Testis (tissue), 2 donors: ENCODE measurements around the gene TUBB2B.

Experiments
- POLR2A ChIP-seq: fragments of 450-650 bp; IDR thresholded peaks from one replicate; pipeline ENCODE4 v1.6.1; 2017; ENCODE audit warnings: antibody characterized with exemption, mild to moderate bottlenecking, moderate library complexity
- TF ChIP-seq, protein P1 (sequence below), 3 experiments: fragments of 450-650 bp in 2 of 3; fragments of 200-600 bp in 1 of 3; sonication (generic) in 1 of 3; IDR thresholded peaks; one replicate each; pipeline ENCODE4 v1.5.1; 2016 to 2019; ENCODE audit warnings: antibody characterized with exemption in 3 of 3, mild to moderate bottlenecking in 2 of 3, moderate library complexity in 1 of 3

DNA sequence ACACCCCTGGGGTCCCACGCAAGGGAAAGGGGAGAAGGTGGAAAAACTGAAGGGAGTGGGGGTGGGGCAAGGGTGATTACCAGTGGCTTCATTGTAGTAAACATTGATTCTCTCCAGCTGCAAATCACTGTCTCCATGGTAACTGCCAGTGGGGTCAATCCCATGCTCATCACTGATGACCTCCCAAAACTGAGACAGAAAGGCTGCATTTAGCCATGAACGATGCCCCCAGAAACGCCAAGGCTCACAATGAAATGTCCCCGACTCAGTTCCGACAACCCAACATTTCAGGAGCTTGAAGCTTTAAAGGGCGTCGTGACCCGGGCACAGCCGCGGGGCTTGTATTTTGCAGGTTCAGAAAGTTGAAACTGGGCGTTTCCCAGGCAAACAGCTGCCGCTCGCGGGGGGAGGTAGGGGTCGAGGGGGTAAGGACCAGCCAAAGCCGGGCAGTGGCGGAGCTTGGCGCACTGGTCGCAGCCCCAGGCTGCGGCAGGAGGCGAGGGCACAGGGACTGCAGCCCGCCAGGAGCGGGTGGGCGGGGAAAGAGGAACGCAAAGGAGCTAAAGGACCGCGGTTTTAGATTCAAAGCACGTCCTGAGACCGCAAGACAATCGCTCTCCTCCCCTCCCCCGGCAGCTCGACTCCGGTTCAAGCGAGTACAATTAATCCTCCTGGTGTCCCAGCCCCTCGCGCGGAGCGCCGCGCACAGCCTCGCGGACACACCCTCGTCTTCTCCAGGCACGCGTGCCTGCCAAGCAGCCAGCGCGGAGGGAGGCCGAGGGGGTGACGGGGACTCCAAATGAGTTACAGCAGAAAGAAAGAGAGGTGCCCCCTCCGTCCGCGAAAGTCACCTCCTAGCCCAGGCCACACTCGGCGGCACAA lies 731 bp downstream of the TUBB2B start:
- TF ChIP-seq, protein P1, sequence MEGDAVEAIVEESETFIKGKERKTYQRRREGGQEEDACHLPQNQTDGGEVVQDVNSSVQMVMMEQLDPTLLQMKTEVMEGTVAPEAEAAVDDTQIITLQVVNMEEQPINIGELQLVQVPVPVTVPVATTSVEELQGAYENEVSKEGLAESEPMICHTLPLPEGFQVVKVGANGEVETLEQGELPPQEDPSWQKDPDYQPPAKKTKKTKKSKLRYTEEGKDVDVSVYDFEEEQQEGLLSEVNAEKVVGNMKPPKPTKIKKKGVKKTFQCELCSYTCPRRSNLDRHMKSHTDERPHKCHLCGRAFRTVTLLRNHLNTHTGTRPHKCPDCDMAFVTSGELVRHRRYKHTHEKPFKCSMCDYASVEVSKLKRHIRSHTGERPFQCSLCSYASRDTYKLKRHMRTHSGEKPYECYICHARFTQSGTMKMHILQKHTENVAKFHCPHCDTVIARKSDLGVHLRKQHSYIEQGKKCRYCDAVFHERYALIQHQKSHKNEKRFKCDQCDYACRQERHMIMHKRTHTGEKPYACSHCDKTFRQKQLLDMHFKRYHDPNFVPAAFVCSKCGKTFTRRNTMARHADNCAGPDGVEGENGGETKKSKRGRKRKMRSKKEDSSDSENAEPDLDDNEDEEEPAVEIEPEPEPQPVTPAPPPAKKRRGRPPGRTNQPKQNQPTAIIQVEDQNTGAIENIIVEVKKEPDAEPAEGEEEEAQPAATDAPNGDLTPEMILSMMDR (IDR thresholded peaks at IDR 0.05) = no peak
- TF ChIP-seq POLR2A = no peak
